Hematopoietic multipotent progenitor cell treated with erythropoietin and hydrocortisone succinate and interleukin-3 and kit ligand, for 8 days (in vitro differentiated cells): ENCODE data around the gene ACSL6.
A peak's percentile ranks its signal among the peaks of the same experiment; 100 is the strongest.

ENCODE experiments used
- DNase-seq: peaks from one replicate; pipeline ENCODE4 v3.0.0-alpha.2; 2015

Gene ACSL6

GRCh38 chr5:131998431-131999040 is 12.9 kb downstream of the ACSL6 start:
- DNase-seq: no peak

- no peak for DNase-seq
These were observed 13.7 kb downstream of the ACSL6 start for GRCh38 chr5:131997727-131998117.

GRCh38 chr5:131997026-131997726 is 14.3 kb downstream of the ACSL6 start:
- no peak for DNase-seq

GRCh38 chr5:131996210-131997025 is 15.0 kb downstream of the ACSL6 start:
- peak; percentile 94 for DNase-seq

GRCh38 chr5:131994533-131995226 is 16.8 kb downstream of the ACSL6 start:
- DNase-seq: peak; percentile 97

GRCh38 chr5:131994090-131994489 is 17.4 kb downstream of the ACSL6 start:
- DNase-seq: peak; percentile 23

- peak; percentile 73 for DNase-seq
These were observed 17.8 kb downstream of the ACSL6 start for GRCh38 chr5:131993676-131994075.

GRCh38 chr5:131992370-131992769 is 19.1 kb downstream of the ACSL6 start:
- no peak for DNase-seq

GRCh38 chr5:131991593-131992324 is 19.7 kb downstream of the ACSL6 start:
- DNase-seq: no peak

- no peak for DNase-seq
These were observed 20.7 kb downstream of the ACSL6 start for GRCh38 chr5:131990716-131991115.

GRCh38 chr5:131988601-131989000 is 22.9 kb downstream of the ACSL6 start:
- DNase-seq: no peak

GRCh38 chr5:131987251-131987650 is 24.2 kb downstream of the ACSL6 start:
- no peak for DNase-seq

GRCh38 chr5:131986161-131986912 is 25.1 kb downstream of the ACSL6 start:
- DNase-seq: no peak

GRCh38 chr5:131984956-131985665 is 26.3 kb downstream of the ACSL6 start:
- DNase-seq: no peak

- no peak for DNase-seq
These were observed 28.1 kb downstream of the ACSL6 start for GRCh38 chr5:131983244-131983771.

GRCh38 chr5:131981516-131981915 is 29.9 kb downstream of the ACSL6 start:
- no peak for DNase-seq

GRCh38 chr5:131980696-131981095 is 30.8 kb downstream of the ACSL6 start:
- no peak for DNase-seq

- DNase-seq: no peak
These were observed 31.6 kb downstream of the ACSL6 start for GRCh38 chr5:131979816-131980215.

GRCh38 chr5:131977212-131977604 is 34.2 kb downstream of the ACSL6 start:
- no peak for DNase-seq

- DNase-seq: no peak
These were observed 34.8 kb downstream of the ACSL6 start for GRCh38 chr5:131976414-131977211.
